Activated naive CD4-positive, alpha-beta T cell treated with Interleukin-2 at 50 U/mL for 16 hours (primary cell): ENCODE data around the gene UST.

Experiments
- DNase-seq: peaks from one replicate; pipeline ENCODE4 v3.0.0-alpha.2; 2020

Gene UST

DNA sequence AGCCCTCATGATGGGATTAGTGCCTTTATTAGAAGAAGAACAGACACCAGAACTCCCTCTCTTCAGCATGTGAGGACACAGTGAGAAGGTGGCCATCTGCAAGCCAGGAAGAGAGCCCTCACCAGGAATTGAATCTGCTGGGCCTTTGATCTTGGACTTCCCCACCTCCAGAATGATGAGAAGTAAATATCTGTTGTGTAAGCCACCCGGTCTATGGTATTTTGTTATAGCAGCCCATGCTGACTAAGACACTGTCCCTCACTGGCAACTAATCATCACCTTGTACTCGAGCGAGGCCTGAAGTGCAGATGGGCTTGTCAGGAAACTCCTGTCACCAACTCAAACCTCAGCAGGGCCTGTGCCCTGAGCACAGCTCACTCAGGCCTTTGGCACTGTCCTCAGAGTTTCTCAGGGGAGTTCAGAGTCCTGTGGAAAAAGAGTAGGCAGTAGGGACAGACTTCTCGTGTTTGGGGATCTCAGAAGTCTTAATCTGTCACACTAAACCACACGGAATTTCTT, 62.0 kb downstream of the UST start:
- no peak for DNase-seq

DNA sequence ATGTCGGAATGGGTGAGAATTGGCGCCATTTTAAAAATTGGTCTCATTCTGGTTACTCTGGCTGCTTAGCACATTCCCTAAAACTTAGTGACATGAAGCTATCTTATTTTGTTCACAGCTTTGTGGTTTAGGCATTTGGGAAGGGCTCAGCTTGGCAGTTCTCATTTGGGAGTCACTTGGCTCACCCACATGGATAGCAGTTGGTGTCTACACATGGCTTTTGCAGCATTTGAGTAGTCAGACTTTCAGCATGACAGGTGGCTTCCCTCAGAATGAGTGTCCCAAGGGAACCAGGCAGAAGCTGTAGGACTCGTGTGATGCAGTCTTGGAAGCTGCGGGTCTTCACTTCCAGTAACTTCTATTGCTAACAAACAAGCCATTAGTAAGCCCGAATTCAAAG, 64.6 kb downstream of the UST start:
- DNase-seq: no peak

DNA sequence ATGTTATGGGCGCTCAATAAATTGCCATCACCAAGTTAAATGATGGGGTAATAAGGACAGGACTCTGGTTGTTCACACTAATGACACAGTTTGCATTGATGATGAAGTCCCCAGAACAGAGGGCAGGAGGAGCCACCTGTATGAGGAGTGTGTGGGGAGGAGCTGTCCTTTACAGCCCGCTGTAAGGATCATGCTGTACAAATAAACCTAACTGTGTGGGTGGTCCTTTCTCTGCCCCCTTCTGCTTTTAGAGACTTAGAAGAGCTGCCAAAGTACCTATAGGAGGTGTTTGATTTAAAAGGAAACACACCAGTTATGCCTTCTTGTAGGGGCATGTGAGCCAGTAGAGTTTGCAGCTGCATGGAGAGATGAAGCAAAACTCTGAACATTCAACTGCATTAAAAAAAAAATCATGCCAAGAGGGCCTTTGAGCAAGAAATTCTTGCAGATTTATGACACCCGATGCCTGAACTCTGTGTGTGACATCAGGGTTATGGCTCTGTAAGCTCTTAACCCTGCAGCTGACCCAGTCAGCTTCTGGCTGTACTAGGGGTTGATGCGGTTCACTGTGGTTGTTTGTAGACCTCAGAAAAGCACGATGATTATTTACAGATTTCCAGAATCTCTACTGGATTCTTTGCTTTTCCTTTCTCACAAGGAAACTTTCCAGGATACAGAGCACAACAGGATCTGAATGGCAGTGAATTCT, 67.4 kb downstream of the UST start:
- DNase-seq: no peak

DNA sequence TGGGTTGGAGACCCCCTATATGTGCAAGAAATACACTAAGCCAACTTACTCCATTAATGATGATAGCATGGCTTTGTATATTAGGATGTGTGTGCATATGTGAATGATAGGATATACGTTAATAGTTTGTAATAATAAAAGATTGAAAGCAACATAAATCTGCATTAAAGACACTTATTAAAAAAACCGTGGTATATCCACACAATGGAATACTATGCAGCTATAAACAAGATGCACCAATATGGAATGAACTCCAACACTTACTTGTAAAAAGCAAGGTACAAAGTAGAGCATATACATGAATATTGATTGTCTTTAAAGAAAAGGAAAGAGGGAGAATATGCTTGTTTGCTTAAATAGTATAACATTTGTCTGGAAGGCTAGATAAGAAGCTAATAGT, 68.0 kb downstream of the UST start:
- DNase-seq: no peak

DNA sequence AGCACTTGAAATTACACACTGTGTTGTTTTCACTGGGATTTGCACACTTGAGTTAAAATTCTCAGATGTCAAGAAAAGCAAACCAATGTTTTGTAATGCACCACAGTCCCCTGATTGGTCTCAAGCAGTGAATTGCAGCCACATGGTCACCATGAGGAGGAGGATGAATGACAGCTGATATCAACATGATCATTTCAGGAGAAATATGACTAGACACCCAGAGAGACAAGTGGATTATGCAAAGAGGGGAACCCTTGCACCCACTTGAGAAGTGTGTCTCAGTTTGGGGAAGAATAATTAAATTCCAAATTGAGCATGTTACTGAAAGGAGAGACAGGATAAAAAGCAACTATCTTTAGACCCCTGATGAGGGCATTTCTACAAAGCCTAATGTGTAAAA, 69.3 kb downstream of the UST start:
- DNase-seq: no peak

DNA sequence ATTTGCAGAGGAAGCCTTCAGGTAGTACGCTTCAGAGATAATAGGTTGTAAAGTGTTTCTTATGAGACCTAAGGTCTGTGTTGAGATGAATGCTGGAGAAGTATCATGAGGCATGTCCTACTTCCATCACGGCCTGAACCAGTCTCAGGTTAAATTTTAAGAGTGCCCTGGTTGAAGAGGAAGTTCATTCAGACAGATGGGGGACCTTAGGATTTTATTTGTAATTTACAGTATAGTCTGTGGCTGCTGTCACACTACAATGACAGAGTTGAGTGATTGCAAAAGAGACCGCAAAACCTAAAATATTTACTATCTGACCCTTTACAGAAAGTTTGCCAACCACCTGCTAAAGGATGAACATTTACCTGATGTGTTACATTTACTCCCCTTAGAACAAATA, 70.9 kb downstream of the UST start:
- DNase-seq: no peak

DNA sequence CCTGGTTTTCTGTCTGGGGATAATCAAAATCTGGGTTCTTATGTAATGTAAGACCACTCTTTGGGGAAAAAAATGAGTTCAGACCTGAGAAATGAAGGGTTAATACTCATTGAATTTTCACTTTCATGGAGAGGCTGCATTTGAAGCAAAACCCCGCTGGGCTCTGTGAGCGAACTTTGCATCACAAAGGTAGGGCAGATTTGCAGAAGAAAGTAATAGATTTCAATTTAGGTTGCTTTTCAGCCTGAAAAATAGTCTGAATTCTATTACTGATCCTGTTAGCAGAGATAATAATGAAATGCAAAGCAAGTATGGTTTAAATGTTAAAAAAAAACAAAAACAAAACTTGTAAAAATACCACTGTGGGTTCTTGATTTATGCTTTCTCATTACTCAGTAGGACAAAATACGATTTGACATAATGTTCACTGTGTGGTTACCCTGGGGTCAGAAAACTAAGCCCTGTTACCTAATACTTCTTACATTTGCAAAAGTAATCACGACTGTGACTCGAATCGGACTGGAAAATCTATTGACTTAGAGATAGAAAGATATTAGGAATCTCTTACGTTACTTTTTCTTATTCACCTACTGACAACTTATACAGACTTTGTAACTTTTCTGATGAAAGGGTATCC, 72.2 kb downstream of the UST start:
- DNase-seq: no peak

DNA sequence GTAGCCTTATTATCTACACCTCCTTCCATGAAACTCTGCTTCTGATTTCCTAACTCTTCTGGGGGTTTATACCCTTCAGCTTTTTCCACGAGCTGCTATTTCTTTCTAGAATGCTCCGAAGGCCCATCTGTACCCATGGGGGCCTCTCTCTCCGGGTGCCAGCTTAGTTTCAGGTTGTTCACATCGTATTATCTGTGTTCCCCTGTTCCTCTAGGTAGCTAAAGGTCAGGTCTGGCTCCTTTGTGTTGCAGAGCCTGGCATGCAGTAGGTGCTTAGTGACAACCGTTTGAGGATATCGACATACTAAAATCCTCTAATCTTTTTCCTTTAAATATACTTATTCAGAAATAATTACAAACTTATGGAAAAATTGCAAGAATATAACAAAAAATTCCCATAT, 73.0 kb downstream of the UST start:
- no peak for DNase-seq

DNA sequence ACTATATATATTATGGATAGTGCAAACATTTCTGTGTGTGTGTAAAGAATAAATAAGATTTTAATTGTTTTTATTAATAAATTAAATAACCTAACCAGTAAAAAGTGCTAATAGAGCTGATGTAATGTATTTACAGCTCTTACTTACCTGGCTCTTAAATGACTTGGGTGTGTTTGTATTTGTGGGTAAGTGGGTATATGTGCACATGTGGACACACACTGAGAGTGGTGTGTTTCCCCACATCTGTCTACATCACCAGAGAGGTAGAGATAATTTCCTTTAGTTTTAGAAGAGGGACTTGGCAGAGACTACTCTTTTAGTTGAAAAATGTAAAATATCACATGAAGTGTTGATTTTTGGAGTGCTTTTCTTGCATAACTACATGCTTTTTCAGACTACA, 76.0 kb downstream of the UST start:
- no peak for DNase-seq

DNA sequence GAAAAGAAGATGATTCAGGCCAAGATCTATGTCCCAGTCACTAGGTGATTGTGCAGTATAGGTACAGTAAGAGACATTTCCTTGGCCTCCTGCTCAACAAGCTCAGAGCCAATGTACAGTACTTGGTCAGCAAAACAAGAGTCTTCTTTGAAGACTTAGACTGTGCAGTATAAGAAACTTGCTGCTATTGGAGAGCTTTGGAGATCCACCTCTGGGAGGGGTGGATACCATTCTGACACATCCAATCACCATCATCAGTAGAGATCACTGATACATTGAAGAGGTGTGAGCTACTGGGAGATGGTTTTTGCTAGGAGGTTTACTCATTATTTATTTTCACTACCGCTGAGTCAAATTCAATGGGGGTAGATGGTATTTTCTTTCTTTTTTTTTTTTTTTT, 77.5 kb downstream of the UST start:
- no peak for DNase-seq

DNA sequence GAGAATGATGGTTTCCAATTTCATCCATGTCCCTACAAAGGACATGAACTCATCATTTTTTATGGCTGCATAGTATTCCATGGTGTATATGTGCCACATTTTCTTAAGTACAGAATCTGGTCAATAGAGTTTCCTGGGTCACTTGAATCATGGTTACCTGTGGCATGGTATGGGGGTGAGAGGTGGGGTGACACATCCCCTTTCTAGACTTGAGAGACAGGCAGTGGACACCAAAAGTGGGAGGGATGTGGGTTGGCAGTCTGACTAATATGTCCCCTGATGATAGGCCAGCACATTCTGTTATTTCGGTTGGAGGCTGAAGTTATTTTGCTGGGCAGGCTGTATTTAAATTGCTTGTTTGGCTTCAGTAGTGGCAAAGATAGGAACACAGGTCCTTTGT, 78.1 kb downstream of the UST start:
- no peak for DNase-seq

DNA sequence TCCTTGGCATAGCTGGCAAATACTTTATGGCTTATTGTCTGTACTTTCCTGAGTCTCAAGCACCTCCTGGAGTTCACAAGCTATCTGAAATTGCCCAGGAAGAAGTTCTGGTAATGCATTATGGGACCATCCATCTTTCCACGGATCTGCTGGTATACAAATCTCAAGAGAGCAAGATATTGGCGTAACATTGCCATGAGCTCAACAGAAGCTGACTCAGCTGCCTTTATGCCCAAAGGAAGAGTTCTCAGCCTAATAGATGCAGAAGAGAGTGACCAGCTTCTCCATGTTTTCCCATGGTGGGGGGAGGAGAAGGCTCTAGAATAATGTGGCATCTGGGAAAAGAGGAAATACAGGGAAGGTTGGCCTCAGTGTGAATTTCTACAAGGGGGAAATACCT, 78.7 kb downstream of the UST start:
- no peak for DNase-seq

DNA sequence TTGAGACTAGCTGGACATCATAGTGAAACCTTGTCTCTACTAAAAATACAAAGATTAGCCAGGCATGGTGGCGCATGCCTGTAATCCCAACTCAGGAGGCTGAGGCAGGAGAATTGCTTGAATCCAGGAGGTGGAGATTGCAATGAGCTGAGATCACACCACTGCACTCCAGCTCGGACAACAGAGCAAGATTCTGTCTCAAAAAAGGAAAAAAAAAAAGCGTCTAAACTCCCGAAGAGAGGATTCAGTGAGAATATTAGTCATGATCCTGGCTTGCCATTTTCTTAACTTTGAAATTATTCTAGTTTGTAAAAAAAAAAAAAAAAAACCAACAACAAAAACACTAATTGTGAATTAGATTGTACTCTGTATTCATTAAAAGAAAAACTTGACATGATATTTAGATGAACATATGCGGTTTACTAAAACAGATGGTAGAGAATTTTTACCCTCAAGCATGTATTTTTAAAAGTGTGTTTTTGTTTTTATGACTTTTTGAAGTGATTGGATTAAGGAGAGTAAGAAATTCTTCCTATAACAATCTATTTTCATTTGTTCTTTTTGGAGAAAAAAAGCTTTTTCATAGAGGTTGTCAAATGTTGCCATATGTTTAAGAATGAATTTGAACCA, 80.7 kb downstream of the UST start:
- DNase-seq: no peak

DNA sequence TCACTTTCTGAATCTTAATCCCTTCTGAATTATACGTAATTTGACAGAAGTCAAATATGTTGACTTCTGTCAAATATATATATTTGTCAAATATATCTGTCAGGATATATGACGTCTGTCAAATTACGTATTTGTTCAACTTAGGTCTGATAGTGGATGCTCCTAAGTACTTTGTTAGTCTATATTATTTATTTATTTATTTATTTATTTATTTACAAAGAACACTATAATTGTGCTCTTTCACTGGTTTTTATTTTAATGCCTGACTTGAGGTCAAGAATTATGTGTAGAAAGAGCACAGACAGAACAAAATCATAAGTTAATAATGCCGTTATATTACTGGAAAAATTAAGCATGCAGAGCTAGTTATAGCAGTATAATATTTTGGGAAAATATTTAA, 81.2 kb downstream of the UST start:
- no peak for DNase-seq

DNA sequence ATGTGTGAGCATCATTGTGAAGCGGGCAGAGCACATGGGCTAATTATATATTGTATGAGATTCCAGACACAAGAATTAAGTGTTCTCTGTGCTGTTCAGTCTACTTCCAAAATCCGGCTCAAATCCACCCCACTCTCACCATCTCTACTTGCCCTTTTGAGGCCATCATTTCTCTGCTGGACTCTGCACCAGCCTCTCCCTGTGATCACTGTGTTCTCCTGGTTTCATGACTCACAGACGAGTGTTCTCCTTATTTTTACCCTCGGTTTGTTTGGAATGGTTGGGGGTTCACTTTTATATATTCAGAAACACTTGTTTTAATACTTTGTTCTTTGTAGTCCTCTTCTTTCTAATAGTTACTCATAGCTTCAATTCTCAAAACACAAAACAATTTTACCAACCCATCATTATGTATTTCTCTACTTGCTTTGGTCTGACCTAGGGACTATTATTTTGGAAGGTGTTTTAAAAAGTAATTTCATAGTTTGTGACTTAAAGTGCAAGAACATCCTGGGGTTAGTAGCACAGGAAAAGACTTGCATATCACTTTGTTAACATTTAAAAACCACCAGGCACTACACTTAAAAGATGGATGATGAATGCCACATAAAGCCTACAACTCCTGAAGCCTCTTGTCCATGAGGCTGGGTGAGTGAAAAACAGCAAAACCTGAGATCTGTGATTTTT, 82.7 kb downstream of the UST start:
- DNase-seq: no peak

DNA sequence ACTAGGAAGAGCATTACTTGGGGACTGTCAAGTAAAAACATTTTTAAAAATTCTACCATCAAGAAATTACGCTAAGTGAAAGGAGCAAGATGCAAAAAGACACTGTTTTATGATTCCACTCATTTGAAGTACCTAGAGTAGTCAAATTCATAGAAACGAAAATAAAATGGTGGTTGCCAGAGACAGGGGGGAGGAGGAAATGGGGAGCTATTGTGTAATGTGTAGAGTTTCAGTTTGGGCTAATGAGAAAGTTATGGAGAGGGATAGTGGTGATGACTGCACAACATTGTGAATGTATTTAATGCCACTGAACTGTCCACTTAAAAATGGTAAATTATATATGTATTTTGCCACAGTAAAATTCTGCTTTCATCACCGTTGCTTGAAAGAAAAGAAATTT, 83.8 kb downstream of the UST start:
- DNase-seq: no peak

DNA sequence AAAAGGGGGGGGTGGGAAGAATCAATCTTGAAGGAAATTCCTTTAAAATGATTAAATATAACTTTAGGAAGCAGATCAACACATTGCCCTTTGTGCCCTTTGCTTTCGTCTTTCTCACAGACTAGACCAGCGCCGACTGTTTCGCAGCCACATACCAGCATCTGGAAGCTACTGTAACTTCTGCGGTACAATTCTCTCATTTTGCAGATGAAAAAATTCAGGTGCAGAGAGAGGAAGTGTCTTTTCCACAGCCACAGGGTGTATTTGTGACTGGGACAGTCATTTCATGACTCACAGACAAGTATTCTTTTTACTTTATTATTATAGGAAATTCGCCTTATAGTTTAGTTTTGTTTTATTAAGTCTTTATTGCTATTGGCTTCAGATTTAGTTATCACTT, 84.2 kb downstream of the UST start:
- peak; percentile 53 for DNase-seq

DNA sequence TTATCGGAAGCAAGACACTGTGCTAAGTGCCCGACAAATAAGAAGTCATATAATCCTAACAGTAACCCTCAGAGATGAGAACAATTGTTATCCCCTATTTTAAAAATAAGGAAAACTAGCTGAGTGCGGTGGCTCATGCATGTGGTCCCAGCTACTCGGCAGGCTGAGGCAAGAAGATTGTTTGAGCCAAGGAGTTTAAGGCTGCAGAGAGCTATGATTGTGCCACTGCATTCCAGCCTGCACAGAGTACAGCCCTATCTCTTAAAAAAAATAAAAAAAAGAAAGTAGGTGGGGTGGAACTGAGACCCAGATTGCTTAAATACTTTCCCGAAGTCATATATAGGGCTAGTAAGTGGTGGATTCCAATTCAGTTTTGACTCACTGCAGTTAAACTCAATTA, 84.7 kb downstream of the UST start:
- no peak for DNase-seq

DNA sequence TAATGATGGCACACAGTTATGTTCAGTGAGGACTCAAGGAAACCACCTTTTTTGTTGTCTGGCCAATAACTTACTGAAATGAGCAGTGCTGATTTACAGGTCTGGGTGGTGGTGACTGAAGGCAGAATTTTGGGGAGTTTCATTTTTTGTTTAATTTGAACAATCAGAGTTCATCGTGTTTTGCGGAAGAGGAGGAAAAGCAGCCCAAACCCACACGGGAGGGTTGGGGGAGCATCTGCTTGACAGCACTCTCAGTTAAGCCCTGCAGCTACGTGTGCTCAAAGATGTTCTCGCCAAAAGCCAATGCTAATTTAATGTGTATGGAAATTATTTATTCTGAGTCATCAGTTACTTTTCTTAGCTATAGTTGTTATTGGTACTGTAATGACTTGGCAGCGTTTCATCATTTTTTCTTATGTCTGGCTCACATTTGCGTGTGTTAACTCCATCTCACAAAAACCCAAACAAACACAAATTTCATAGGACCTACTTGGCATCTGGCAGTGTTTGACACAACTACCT, 89.2 kb downstream of the UST start:
- peak; percentile 72 for DNase-seq

DNA sequence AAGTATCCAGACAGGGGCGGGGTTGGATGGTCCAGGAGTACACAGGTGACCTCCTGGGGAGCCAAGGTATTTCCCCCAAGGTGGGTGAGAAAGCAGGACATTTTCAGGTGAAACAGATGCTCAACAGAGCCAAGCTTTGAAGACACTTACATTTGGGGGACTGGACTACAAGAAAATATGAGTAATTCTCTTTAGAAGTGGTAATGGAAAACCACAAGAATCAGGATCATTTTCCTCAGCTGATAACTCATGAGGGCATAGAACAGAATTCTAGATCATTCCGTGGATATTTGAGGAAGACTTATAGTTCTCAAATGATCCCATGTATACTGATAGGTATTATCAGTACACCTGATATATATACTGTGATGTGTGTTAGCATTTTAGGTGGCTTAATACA, 89.9 kb downstream of the UST start:
- no peak for DNase-seq

DNA sequence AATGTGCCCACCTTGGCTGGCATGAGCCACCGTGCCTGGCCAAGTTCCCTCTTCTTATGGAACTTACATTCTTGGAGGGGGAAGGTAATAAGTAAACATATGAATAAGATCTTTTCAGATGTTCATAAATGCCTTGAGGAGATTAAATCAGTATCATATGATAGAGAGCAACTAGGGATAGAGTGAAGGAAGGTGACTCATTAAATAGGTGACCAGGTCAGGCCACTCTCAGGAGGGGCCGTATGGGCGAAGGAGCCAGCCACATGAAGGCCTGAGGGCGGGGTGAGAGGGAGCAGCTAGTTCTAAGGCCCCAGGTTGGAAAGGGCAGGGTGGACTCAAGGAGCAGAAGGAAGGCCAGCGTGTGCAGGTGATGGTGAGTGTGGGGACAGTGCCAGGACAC, 91.1 kb downstream of the UST start:
- DNase-seq: no peak

DNA sequence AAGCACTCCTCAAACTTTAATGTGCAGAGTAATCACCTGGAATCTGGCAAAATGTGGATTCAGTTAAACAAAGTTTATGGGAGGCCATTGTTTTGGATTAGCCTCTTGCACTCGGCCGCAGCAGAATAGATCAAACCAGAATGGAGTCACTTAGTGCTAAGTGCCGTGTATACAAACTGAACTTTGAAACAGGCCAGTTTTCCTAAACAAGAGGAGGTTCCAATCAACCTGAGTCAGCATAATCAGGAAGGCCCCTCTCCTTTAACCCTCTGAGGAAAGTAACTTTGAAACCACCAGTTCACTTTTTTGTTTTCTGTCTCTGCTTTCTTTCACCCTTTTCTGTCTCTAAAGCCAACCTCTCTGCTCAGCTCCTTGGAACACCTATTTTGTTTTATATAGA, 92.2 kb downstream of the UST start:
- no peak for DNase-seq

DNA sequence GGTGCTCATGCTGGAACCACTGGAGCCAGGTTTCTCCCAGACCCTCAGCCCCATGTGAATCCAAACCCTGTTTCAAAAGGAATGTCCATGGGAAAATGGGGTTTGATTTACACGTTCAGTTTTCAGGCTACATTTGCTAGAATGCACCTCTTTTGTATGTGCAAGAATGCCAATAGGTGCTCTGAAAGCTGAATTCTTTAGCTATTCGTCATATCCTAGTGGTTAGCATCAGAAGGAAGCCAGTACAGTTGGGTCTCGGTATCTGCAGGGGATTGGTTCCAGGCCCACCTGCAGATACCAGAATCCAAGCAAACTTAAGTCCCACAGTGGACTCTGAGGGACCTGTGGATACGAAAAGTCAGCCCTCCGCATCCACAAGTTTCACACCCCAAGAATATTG, 93.4 kb downstream of the UST start:
- DNase-seq: no peak
